Left ventricle myocardium superior (tissue), 1 donor: ENCODE data around the gene NDUFS2. TPM values are rescaled to one million over a fixed set of nuclear protein-coding genes. Genes with fewer than 3 reads are reported as not detected.

Experiments
- ATAC-seq: fragments of 200-7000 bp; cut with Tn5 transposase; one replicate; pipeline ENCODE4 v1.9.1; 2020; ENCODE audit warnings: mild to moderate bottlenecking, moderate library complexity
- DNase-seq: peaks from one replicate; pipeline ENCODE4 v3.0.0-alpha.2; 2020
- intact Hi-C: fragments of 100-400 bp; cut with micrococcal nuclease; formaldehyde crosslinking; loops from one replicate; pipeline ENCODE4 v1.11.0; 2022
- microRNA-seq: library from miRNA; unstranded; fragments of <30 nt; microRNA quantifications from one replicate; pipeline ENCODE4 v1.2.0, GENCODE V29; 2020; ENCODE audit warnings: borderline number of aligned reads
- total RNA-seq: library from RNA; stranded (reverse); fragmentation: NEBNext Ultra II Directional; extraction: Animal tissue kit (Norgen Biotek cat#: 25700); gene quantifications from one replicate; pipeline ENCODE4 v1.2.1, GENCODE V29; 2021
- donor health status: DM: no; HTN: yes; CAD: no; lungs with severe emphysema.

Gene NDUFS2
- total RNA-seq, 1 donor from 2014 or later, result 335 TPM

DNA sequence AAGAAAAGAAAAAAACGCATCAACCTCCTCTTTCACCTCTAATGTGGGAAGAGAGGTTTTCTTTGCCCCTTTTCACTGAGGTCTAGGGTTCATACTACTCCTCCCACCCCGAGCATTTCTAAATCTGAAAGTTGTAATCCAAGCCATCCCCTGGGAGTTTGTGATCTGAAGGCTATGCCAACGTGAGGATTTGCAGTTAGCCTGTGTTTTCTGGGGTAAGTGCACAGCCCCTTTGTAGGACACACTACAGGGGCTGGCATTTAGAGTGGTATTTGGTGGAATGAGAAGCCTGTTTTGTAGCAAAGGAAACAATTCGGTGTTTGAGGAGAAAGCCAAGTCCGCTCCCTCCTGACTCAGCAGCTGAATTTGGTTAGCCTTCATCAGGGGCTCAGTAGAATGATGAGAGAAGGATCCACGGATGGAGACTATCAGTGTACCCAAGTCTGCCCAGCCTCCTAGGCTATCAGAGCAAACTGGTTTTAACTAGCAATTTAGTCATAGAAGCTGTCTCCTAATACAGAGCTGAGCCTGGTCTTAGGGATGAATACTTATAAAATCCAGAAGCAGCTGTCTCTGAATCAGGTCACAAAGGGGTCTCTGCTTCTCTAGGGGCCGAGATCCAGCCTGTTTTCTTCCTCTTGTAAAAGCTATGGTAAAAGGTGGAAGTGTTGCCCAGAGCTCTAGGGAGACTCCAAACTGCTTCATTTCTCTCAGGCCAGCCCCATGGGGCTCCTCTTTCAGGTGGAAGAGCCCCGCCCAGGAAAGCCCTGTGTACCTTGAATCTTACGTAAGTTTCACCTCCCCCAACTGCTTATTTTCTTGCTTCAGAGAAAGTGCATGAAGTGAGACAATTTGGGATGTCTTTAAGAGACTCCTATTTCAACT, 58.5 kb downstream of the NDUFS2 start:
- DNase-seq, result no peak
- no peak for ATAC-seq
- intact Hi-C loops, result no loop called here

DNA sequence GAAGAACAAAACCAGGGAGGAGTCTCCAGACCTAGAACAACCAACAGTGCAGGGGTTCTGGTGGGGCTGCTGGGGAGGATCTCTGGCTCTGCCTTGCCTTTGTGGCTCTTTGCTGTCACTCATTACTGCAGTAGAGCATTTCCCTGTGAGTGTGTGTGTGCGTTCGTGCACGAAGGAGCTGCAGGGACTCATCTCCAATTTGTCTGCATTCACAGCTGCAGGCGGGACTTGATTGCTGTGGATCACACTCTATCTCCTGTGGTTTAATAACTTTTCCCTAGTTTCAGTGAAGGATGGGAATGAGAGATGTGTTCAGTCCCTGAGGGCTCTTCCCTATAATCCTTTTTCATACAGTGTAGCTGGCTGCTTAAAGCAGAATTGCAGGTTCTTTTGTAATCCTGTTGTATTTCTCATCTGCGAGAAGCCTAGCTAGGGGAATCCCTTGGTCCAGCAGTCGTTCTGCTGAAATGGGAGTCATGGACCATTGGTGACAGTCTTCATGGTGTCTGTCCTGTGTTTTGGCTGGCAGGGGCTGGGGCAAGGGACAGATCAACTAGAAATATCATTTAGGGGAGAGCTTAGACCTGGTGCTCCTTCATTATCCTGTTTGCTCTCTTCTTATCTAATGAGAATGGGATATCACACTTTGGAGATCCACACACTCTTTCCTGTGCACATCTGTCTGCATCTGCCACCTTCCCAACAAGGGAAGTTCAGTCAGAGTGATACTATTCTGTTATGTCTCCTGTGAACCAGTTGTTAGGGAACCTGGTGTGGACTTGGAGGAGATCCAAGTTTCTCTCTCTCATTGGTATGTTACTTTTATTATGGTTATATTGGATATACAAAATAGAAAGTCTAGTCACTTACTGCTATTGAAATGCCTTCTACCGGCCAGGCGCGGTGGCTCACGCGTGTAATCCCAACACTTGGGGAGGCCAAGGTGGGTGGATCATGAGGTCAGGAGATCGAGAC, 59.4 kb downstream of the NDUFS2 start:
- intact Hi-C loops, result no loop called here
- no peak for DNase-seq
- ATAC-seq, result no peak

Small RNAs within 50 kb of the gene (microRNA-seq; reads per million reads assigned to microRNA genes)
- gene MIR5187, result not detected

Other genes with a start within 250 kb of the NDUFS2 start
- not detected for gene ITLN2, start 247.6 kb upstream of the NDUFS2 start, total RNA-seq
- 8.3 TPM for gene F11R, start 181.2 kb upstream of the NDUFS2 start, total RNA-seq
- 15.4 TPM for gene TSTD1, start 163.4 kb upstream of the NDUFS2 start, total RNA-seq
- gene USF1, start 156.4 kb upstream of the NDUFS2 start, total RNA-seq, result 30.3 TPM
- 3.7 TPM for gene ARHGAP30, start 132.5 kb upstream of the NDUFS2 start, total RNA-seq
- gene NECTIN4, start 112.8 kb upstream of the NDUFS2 start, total RNA-seq, result not detected
- 5.2 TPM for gene KLHDC9, start 104.0 kb upstream of the NDUFS2 start, total RNA-seq
- 64.8 TPM for gene PFDN2, start 84.3 kb upstream of the NDUFS2 start, total RNA-seq
- gene NIT1, start 84.3 kb upstream of the NDUFS2 start, total RNA-seq, result 33.0 TPM
- 29.3 TPM for gene DEDD, start 69.7 kb upstream of the NDUFS2 start, total RNA-seq
- gene UFC1, start 48.4 kb upstream of the NDUFS2 start, total RNA-seq, result 78.0 TPM
- 22.9 TPM for gene USP21, start 42.9 kb upstream of the NDUFS2 start, total RNA-seq
- gene PPOX, start 35.9 kb upstream of the NDUFS2 start, total RNA-seq, result 10.7 TPM
- gene B4GALT3, start 24.9 kb upstream of the NDUFS2 start, total RNA-seq, result 23.6 TPM
- gene ADAMTS4, start 3.3 kb upstream of the NDUFS2 start, total RNA-seq, result 7.2 TPM
- 24.8 TPM for gene FCER1G, start 12.9 kb downstream of the NDUFS2 start, total RNA-seq
- gene APOA2, start 21.3 kb downstream of the NDUFS2 start, total RNA-seq, result not detected
- gene TOMM40L, start 23.7 kb downstream of the NDUFS2 start, total RNA-seq, result 41.8 TPM
- not detected for gene NR1I3, start 35.8 kb downstream of the NDUFS2 start, total RNA-seq
- gene PCP4L1, start 56.4 kb downstream of the NDUFS2 start, total RNA-seq, result 0.17 TPM
- gene MPZ, start 107.6 kb downstream of the NDUFS2 start, total RNA-seq, result 3.8 TPM
- 415 TPM for gene SDHC, start 112.0 kb downstream of the NDUFS2 start, total RNA-seq
- not detected for gene CFAP126, start 165.5 kb downstream of the NDUFS2 start, total RNA-seq